Nephron progenitor cell (in vitro differentiated cells): ENCODE results near the gene WDR70.
A peak's percentile ranks its signal among the peaks of the same experiment; 100 is the strongest.

Experiments used
- DNase-seq: peaks from one replicate; pipeline ENCODE4 v3.0.0; 2021
- H3K27ac Mint-ChIP-seq: 2 replicates; pipeline ENCODE4 v1.8.0; 2021; ENCODE audit warnings: mild to moderate bottlenecking, moderate library complexity, mixed read lengths
- H3K27me3 Mint-ChIP-seq: 2 replicates; pipeline ENCODE4 v1.8.0; 2021; ENCODE audit warnings: mild to moderate bottlenecking, low read depth, mixed read lengths; ENCODE audit not compliant: poor library complexity
- H3K36me3 Mint-ChIP-seq: 2 replicates; pipeline ENCODE4 v1.8.0; 2021; ENCODE audit warnings: low read depth, mixed read lengths
- H3K4me1 Mint-ChIP-seq: 2 replicates; pipeline ENCODE4 v1.8.0; 2021; ENCODE audit warnings: mixed read lengths
- H3K4me3 Mint-ChIP-seq: 2 replicates; pipeline ENCODE4 v1.8.0; 2021; ENCODE audit warnings: mild to moderate bottlenecking, moderate library complexity, mixed read lengths
- H3K9me3 Mint-ChIP-seq: 2 replicates; pipeline ENCODE4 v1.8.0; 2021; ENCODE audit warnings: mild to moderate bottlenecking, moderate library complexity, mixed read lengths
- TF ChIP-seq, protein P1 (sequence below): fragments of 200-600 bp; sonication (generic); IDR thresholded peaks from 2 replicates; pipeline ENCODE4 v1.5.0; 2021; ENCODE audit warnings: antibody characterized with exemption

WDR70 gene

DNA sequence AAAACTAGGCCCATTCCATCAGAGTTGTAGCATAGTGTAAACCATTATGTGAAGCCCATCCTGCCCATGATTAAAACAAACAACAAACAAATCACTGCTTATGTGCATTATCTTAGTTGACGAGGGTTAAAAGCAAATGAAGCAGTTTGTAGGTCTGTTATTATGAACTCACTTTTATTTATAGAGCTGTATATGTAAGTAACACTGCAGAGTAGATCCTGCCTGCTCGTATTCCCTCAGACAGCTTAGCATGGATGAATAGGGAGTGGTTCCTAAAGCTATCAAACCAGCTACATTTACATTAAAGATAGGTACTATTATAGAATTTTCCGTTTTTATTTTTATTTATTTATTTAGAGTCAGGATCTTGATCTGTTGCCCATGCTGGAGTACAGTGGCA is 348.1 kb downstream of the WDR70 start:
- H3K27ac Mint-ChIP-seq: no peak overlapping the region
- H3K4me3 Mint-ChIP-seq: no peak overlapping the region
- H3K9me3 Mint-ChIP-seq: no peaks in the 10 kb centered on the region
- H3K4me1 Mint-ChIP-seq: peaks cover 12% of the 10 kb centered on the region
- DNase-seq: no peak
- H3K27me3 Mint-ChIP-seq: no peaks in the 10 kb centered on the region
- H3K36me3 Mint-ChIP-seq: peaks cover 27% of the 10 kb centered on the region
- TF ChIP-seq, protein P1, sequence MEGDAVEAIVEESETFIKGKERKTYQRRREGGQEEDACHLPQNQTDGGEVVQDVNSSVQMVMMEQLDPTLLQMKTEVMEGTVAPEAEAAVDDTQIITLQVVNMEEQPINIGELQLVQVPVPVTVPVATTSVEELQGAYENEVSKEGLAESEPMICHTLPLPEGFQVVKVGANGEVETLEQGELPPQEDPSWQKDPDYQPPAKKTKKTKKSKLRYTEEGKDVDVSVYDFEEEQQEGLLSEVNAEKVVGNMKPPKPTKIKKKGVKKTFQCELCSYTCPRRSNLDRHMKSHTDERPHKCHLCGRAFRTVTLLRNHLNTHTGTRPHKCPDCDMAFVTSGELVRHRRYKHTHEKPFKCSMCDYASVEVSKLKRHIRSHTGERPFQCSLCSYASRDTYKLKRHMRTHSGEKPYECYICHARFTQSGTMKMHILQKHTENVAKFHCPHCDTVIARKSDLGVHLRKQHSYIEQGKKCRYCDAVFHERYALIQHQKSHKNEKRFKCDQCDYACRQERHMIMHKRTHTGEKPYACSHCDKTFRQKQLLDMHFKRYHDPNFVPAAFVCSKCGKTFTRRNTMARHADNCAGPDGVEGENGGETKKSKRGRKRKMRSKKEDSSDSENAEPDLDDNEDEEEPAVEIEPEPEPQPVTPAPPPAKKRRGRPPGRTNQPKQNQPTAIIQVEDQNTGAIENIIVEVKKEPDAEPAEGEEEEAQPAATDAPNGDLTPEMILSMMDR: no peak

DNA sequence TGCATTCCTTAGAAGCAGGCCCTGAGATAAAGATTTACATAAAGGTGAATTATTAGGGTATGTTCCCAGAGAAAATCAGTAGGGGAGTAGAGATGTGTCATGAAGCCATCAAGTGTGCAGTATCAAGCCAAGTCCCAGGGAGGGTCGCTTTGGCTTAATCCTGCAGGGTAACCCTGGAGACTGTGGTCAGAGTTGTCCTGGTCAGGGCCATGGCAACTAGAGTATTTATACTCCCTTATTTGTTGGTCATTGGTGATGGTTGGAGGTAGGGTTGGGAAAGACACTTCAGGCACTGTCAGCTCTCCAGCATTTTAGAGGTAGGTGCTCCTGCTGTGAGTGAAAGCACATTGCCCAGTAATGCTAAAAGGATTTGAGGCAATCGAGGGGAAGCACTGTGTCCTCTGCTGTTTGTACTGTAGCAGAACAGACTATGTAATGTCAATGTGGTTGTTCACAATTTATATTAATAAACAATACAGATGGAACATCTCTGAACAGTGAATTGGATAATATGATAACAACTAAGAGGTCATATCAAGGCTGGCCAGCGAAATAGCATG is 351.9 kb downstream of the WDR70 start:
- TF ChIP-seq, protein P1: no peak
- Mint-ChIP-seq H3K36me3 (peaks cover 36% of the 10 kb centered on the region), H3K4me3 (no peak overlapping the region), H3K27me3 (no peaks in the 10 kb centered on the region), H3K9me3 (no peaks in the 10 kb centered on the region), H3K27ac (no peak overlapping the region), H3K4me1 (peaks cover 9% of the 10 kb centered on the region)
- no peak for DNase-seq

DNA sequence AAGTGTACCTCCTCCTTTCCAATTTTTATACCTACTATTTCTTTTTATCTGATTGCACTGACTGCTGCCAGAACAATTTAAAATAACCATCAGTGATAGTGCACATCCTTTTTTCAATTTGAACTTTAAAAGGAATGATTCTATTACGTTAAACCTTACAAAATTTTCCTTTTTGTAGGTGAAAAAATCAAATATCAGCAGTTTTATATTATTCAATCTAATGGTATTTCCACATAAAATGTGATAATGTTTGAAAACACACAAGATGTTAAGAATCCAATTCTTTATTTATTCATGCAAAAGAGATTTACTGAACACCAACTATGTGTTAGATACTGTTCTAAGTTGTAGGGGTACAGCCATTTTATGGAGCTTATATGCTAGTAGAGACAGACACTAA is 355.0 kb downstream of the WDR70 start:
- Mint-ChIP-seq H3K27ac (no peak overlapping the region), H3K27me3 (no peaks in the 10 kb centered on the region), H3K4me1 (peaks cover 14% of the 10 kb centered on the region), H3K36me3 (peaks cover 20% of the 10 kb centered on the region), H3K4me3 (no peak overlapping the region), H3K9me3 (no peaks in the 10 kb centered on the region)
- DNase-seq: no peak
- TF ChIP-seq, protein P1: no peak

DNA sequence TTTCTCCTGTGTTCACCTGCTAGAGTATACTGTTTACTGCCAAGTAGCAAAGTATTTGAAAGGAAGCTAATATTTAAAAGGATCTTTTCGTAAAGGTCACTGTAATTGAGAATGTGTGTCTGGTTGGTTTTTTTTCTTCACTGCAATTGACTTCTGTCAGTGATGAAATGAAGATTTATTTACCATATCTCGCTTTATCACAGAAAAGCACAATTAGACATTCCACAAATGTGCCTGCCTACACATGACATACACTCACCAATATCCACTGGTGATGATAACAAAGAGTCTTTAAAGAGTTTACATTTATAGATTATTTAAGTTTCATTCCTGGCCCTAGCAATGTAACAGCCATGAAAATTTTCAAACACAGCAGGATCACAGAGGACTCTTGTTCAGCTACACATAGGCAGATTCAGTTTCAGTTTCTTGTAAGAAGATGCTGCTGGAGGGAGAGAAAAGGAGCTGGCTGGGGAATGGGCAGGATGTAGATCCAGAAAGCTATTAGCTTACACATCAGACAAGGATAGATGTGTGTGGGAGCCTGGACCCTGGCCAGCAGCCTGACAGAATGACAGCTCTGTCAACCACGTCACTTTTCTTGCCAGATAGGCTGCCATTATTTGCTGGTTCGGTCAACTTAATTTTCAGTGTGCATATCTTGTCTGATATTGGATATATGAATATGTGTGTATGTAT is 356.7 kb downstream of the WDR70 start:
- Mint-ChIP-seq H3K9me3 (no peaks in the 10 kb centered on the region), H3K4me1 (peaks cover 14% of the 10 kb centered on the region), H3K4me3 (no peak overlapping the region), H3K27ac (peak overlapping the region; percentile 18), H3K36me3 (peaks cover 26% of the 10 kb centered on the region), H3K27me3 (no peaks in the 10 kb centered on the region)
- TF ChIP-seq, protein P1: no peak
- DNase-seq: peak; percentile 16

DNA sequence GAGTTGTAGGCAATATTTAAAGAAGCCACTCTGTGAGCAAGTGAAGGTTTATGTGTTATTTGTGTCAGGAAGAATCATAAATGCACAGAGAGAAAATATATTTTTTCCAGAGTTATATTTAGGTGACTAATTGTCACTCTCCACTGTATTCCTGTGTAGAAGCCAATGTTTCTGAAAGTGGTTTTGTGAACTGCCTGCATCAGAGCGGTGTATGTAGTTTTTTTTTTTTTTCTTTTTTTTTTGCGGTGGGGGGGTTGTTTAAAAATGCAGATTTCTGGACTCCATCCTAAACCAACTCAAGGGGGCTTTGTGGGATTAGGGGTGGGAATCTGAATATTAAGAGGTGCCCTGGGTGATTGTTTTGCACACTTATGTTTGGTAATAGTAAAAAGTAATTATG is 357.3 kb downstream of the WDR70 start:
- TF ChIP-seq, protein P1: no peak
- Mint-ChIP-seq H3K4me3 (no peak overlapping the region), H3K27me3 (no peaks in the 10 kb centered on the region), H3K4me1 (peaks cover 14% of the 10 kb centered on the region), H3K27ac (peak overlapping the region; percentile 18), H3K9me3 (peaks cover 3% of the 10 kb centered on the region), H3K36me3 (peaks cover 32% of the 10 kb centered on the region)
- no peak for DNase-seq
